Ovary (tissue), 3 donors: ENCODE measurements around the gene YES1.

Experiments
- POLR2A ChIP-seq: fragments of 450-650 bp; IDR thresholded peaks from one replicate; pipeline ENCODE4 v1.6.1; 2017; ENCODE audit warnings: antibody characterized with exemption, mild to moderate bottlenecking, moderate library complexity
- TF ChIP-seq, protein P1 (sequence below), 3 donors: fragments of 450-650 bp in 2 of 3; fragments of 200-600 bp in 1 of 3; IDR thresholded peaks; one replicate each; pipeline versions ENCODE4 v1.5.1 to v1.8.0; 2016 to 2022; ENCODE audit warnings: antibody characterized with exemption in 3 of 3, mild to moderate bottlenecking in 1 of 3
- donor health status: DM: no; HTN: no; CAD: no.

GRCh38 chr18:825891-826585 lies 14.0 kb upstream of the YES1 start:
- TF ChIP-seq, protein P1, sequence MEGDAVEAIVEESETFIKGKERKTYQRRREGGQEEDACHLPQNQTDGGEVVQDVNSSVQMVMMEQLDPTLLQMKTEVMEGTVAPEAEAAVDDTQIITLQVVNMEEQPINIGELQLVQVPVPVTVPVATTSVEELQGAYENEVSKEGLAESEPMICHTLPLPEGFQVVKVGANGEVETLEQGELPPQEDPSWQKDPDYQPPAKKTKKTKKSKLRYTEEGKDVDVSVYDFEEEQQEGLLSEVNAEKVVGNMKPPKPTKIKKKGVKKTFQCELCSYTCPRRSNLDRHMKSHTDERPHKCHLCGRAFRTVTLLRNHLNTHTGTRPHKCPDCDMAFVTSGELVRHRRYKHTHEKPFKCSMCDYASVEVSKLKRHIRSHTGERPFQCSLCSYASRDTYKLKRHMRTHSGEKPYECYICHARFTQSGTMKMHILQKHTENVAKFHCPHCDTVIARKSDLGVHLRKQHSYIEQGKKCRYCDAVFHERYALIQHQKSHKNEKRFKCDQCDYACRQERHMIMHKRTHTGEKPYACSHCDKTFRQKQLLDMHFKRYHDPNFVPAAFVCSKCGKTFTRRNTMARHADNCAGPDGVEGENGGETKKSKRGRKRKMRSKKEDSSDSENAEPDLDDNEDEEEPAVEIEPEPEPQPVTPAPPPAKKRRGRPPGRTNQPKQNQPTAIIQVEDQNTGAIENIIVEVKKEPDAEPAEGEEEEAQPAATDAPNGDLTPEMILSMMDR (IDR thresholded peaks at IDR 0.05) = no peak
- TF ChIP-seq POLR2A = no peak
